Activated B cell treated with CpG ODN at 0.5 μM for 24 hours (primary cell): Measurements from ENCODE around the gene PREX1. TPM values are rescaled to one million over a fixed set of nuclear protein-coding genes. Genes with fewer than 3 reads are reported as not detected.

Experiments used
- ATAC-seq: fragments of 200-7000 bp; cut with Tn5 transposase; one replicate; pipeline ENCODE4 v1.10.0; 2021; ENCODE audit warnings: low read depth, mild to moderate bottlenecking, moderate library complexity
- CTCF ChIA-PET: fragments of 350-600 bp; sonication (Branson Sonifier 250); formaldehyde crosslinking; loops from one replicate; lab custom pipeline; 2021; ENCODE audit warnings: antibody characterized with exemption; lab: Charles Lee
- POLR2A ChIA-PET: fragments of 350-600 bp; sonication (Branson Sonifier 250); formaldehyde crosslinking; loops from one replicate; lab custom pipeline; 2021; ENCODE audit warnings: antibody characterized with exemption; lab: Charles Lee
- DNase-seq: peaks from one replicate; pipeline ENCODE4 v3.0.0; 2022
- H3K27ac Mint-ChIP-seq: one replicate; pipeline ENCODE4 v1.8.0; 2020; ENCODE audit warnings: mixed read lengths
- H3K27me3 Mint-ChIP-seq: one replicate; pipeline ENCODE4 v1.8.0; 2021; ENCODE audit warnings: mixed read lengths
- H3K36me3 Mint-ChIP-seq: one replicate; pipeline ENCODE4 v1.8.0; 2021; ENCODE audit warnings: low read depth, mixed read lengths
- H3K4me1 Mint-ChIP-seq: one replicate; pipeline ENCODE4 v1.8.0; 2021; ENCODE audit warnings: mixed read lengths
- H3K4me3 Mint-ChIP-seq: one replicate; pipeline ENCODE4 v1.8.0; 2020; ENCODE audit warnings: mild to moderate bottlenecking, mixed read lengths
- H3K9me3 Mint-ChIP-seq: one replicate; pipeline ENCODE4 v1.8.0; 2020; ENCODE audit warnings: mixed read lengths
- CTCF ChIP-seq: fragments of 200-600 bp; IDR thresholded peaks from one replicate; pipeline ENCODE4 v1.8.0; 2022; ENCODE audit warnings: antibody characterized with exemption, mild to moderate bottlenecking
- intact Hi-C: fragments of 100-400 bp; cut with micrococcal nuclease; formaldehyde crosslinking; loops from one replicate; pipeline ENCODE4 v1.15.1; 2024
- total RNA-seq: library from RNA; stranded (reverse); gene quantifications from 2 replicates; pipeline ENCODE4 v1.2.3, GENCODE V29; 2022

Gene PREX1
- total RNA-seq, 1 donor from 2014 or later, result 71.4 TPM

- intact Hi-C loops, result loop anchor here (1.0 to 2.0 kb wide), 3 partner anchors 7 to 39 kb away; no protein-coding TSS in a partner anchor
- no peaks in the 10 kb centered on the region for H3K27me3 Mint-ChIP-seq
- H3K4me1 Mint-ChIP-seq, result peaks cover 92% of the 10 kb centered on the region
- peaks cover 5% of the 10 kb centered on the region for H3K9me3 Mint-ChIP-seq
- no peak for TF ChIP-seq CTCF
- DNase-seq (no peak), ATAC-seq (no peak)
- H3K27ac Mint-ChIP-seq, result peak overlapping the region; percentile 95
- peaks cover 18% of the 10 kb centered on the region for H3K36me3 Mint-ChIP-seq
- ChIA-PET CTCF (no interaction called here), POLR2A (interaction anchor here (0.6 to 1.7 kb wide), 6 partner anchors 9 to 80 kb away, joined by 3 to 7 read pairs (median 3); no protein-coding TSS in a partner anchor)
- peak overlapping the region; percentile 75 for H3K4me3 Mint-ChIP-seq
Observed at GRCh38 chr20:48761874-48762273, 65.9 kb downstream of the PREX1 start.

GRCh38 chr20:48761023-48761785 lies 66.6 kb downstream of the PREX1 start:
- ChIA-PET POLR2A (interaction anchor here (1.0 to 1.8 kb wide), 7 partner anchors 8 to 80 kb away, joined by 3 to 6 read pairs (median 4); no protein-coding TSS in a partner anchor), CTCF (no interaction called here)
- DNase-seq (no peak), ATAC-seq (peak; percentile 59)
- peaks cover 92% of the 10 kb centered on the region for H3K4me1 Mint-ChIP-seq
- TF ChIP-seq CTCF, result no peak
- H3K27me3 Mint-ChIP-seq, result no peaks in the 10 kb centered on the region
- peaks cover 20% of the 10 kb centered on the region for H3K36me3 Mint-ChIP-seq
- peak overlapping the region; percentile 95 for H3K27ac Mint-ChIP-seq
- H3K9me3 Mint-ChIP-seq, result peaks cover 6% of the 10 kb centered on the region
- peak overlapping the region; percentile 75 for H3K4me3 Mint-ChIP-seq
- intact Hi-C loops, result loop anchor here (1.0 to 2.0 kb wide), 3 partner anchors 8 to 38 kb away; no protein-coding TSS in a partner anchor

- peak overlapping the region; percentile 95 for H3K27ac Mint-ChIP-seq
- H3K36me3 Mint-ChIP-seq, result peaks cover 27% of the 10 kb centered on the region
- ChIA-PET POLR2A (interaction anchor here (0.8 to 2.1 kb wide), 10 partner anchors 9 to 81 kb away, joined by 3 to 8 read pairs (median 4); no protein-coding TSS in a partner anchor), CTCF (no interaction called here)
- no peaks in the 10 kb centered on the region for H3K27me3 Mint-ChIP-seq
- TF ChIP-seq CTCF, result no peak
- peaks cover 7% of the 10 kb centered on the region for H3K9me3 Mint-ChIP-seq
- intact Hi-C loops, result loop anchor here (1.0 to 2.0 kb wide), 3 partner anchors 22 to 38 kb away; no protein-coding TSS in a partner anchor
- peak; percentile 73 for ATAC-seq
- peaks cover 91% of the 10 kb centered on the region for H3K4me1 Mint-ChIP-seq
- peak overlapping the region; percentile 75 for H3K4me3 Mint-ChIP-seq
- DNase-seq, result no peak
Observed at GRCh38 chr20:48760403-48760983, 67.3 kb downstream of the PREX1 start.

- Mint-ChIP-seq H3K27me3 (no peaks in the 10 kb centered on the region), H3K36me3 (peaks cover 27% of the 10 kb centered on the region), H3K4me1 (peaks cover 90% of the 10 kb centered on the region), H3K27ac (peak overlapping the region; percentile 95), H3K9me3 (peaks cover 9% of the 10 kb centered on the region), H3K4me3 (peak overlapping the region; percentile 75)
- ChIA-PET POLR2A (interaction anchor here (0.6 to 2.1 kb wide), 12 partner anchors 8 to 147 kb away, joined by 3 to 8 read pairs (median 4); no protein-coding TSS in a partner anchor), CTCF (interaction anchor here (1.2 kb wide), 1 partner anchor 102 kb away, joined by 5 read pairs; no protein-coding TSS in a partner anchor)
- no peak for DNase-seq
- intact Hi-C loops, result loop anchor here (1.0 to 2.0 kb wide), 4 partner anchors 21 to 67 kb away; partner anchors contain the start of gene PREX1
- ATAC-seq, result no peak
- TF ChIP-seq CTCF, result no peak
Observed at GRCh38 chr20:48759631-48760245, 68.1 kb downstream of the PREX1 start.
